HepG2 (cell line): ENCODE data around the gene SLC23A3. TPM values are rescaled to one million over a fixed set of nuclear protein-coding genes. Genes with fewer than 3 reads are reported as not detected.
A peak's percentile ranks its signal among the peaks of the same experiment; 100 is the strongest.

ENCODE experiments used
- BATF2 ChIP-seq: sonication (generic); formaldehyde crosslinking; IDR thresholded peaks from 2 replicates; pipeline ENCODE4 v1.8.0; 2022; ENCODE audit warnings: mild to moderate bottlenecking, missing genetic modification reagents, moderate library complexity
- ELF3 ChIP-seq: IDR thresholded peaks from 2 replicates; pipeline ENCODE4 v1.6.1; 2016; ENCODE audit warnings: missing genetic modification reagents, missing compliant biosample characterization
- GPN1 ChIP-seq: sonication (generic); formaldehyde crosslinking; IDR thresholded peaks from 2 replicates; pipeline ENCODE4 v1.5.1; 2020; ENCODE audit warnings: missing genetic modification reagents, borderline replicate concordance
- HNRNPH1 ChIP-seq: fragments of 200-400 bp; formaldehyde crosslinking; optimal IDR thresholded peaks from 2 replicates; pipeline ENCODE3; 2017; ENCODE audit warnings: mild to moderate bottlenecking, low read depth, low read length
- HOMEZ ChIP-seq: IDR thresholded peaks from 2 replicates; pipeline ENCODE4 v1.6.1; 2016; ENCODE audit warnings: low read depth
- IKZF5 ChIP-seq: IDR thresholded peaks from 2 replicates; pipeline ENCODE4 v1.6.1; 2018; ENCODE audit warnings: missing genetic modification reagents, mild to moderate bottlenecking, missing compliant biosample characterization
- KMT2B ChIP-seq: IDR thresholded peaks from 2 replicates; pipeline ENCODE4 v1.6.1; 2016; ENCODE audit warnings: missing genetic modification reagents, missing compliant biosample characterization
- LCORL ChIP-seq, 2 experiments: fragments of 450-650 bp in 1 of 2; sonication (generic) in 1 of 2; formaldehyde crosslinking in 1 of 2; IDR thresholded peaks; 2 replicates each; pipeline versions ENCODE4 v1.5.0 to v1.6.1; 2017 to 2020; ENCODE audit warnings: antibody characterized with exemption in 1 of 2, missing genetic modification reagents in 1 of 2
- MIXL1 ChIP-seq: IDR thresholded peaks from 2 replicates; pipeline ENCODE4 v1.6.1; 2016
- POLR2A ChIP-seq, 2 experiments: IDR thresholded peaks; 2 replicates each; pipeline ENCODE4 v1.6.1; 2011; ENCODE audit warnings: low read depth in 2 of 2, low read length in 2 of 2, mild to moderate bottlenecking in 1 of 2, moderate library complexity in 1 of 2; ENCODE audit not compliant: insufficient read depth in 1 of 2
- RARA ChIP-seq: IDR thresholded peaks from 2 replicates; pipeline ENCODE4 v1.6.1; 2016; ENCODE audit warnings: missing genetic modification reagents, missing compliant biosample characterization
- RELA ChIP-seq: sonication (generic); formaldehyde crosslinking; IDR thresholded peaks from 2 replicates; pipeline ENCODE4 v1.4.0; 2020; ENCODE audit warnings: missing genetic modification reagents
- RORA ChIP-seq: sonication (generic); formaldehyde crosslinking; IDR thresholded peaks from 2 replicates; pipeline ENCODE4 v1.5.0; 2020; ENCODE audit warnings: mild to moderate bottlenecking, missing genetic modification reagents, moderate library complexity
- SMARCE1 ChIP-seq: fragments of 450-650 bp; IDR thresholded peaks from 2 replicates; pipeline ENCODE4 v1.6.1; 2017; ENCODE audit warnings: borderline replicate concordance
- SOX6 ChIP-seq, 2 experiments: fragments of 450-650 bp in 1 of 2; sonication (generic) in 1 of 2; formaldehyde crosslinking in 1 of 2; IDR thresholded peaks; 2 replicates each; pipeline versions ENCODE4 v1.4.0 to v1.6.1; 2017 to 2020; ENCODE audit warnings: antibody characterized with exemption in 1 of 2, mild to moderate bottlenecking in 1 of 2, missing genetic modification reagents in 1 of 2
- THAP7 ChIP-seq: sonication (generic); formaldehyde crosslinking; IDR thresholded peaks from 2 replicates; pipeline ENCODE4 v1.8.1; 2023; ENCODE audit warnings: mild to moderate bottlenecking, missing genetic modification reagents
- TIGD3 ChIP-seq: sonication (generic); formaldehyde crosslinking; IDR thresholded peaks from 2 replicates; pipeline ENCODE4 v1.5.1; 2020; ENCODE audit warnings: mild to moderate bottlenecking, missing genetic modification reagents, borderline replicate concordance
- ZNF124 ChIP-seq: sonication (generic); formaldehyde crosslinking; IDR thresholded peaks from 2 replicates; pipeline ENCODE4 v1.4.0; 2020; ENCODE audit warnings: missing genetic modification reagents
- ZNF556 ChIP-seq: sonication (generic); formaldehyde crosslinking; IDR thresholded peaks from 2 replicates; pipeline ENCODE4 v1.4.0; 2020; ENCODE audit warnings: mild to moderate bottlenecking, missing genetic modification reagents, borderline replicate concordance
- ZNF619 ChIP-seq: sonication (generic); formaldehyde crosslinking; IDR thresholded peaks from 2 replicates; pipeline ENCODE4 v1.4.0; 2020; ENCODE audit warnings: mild to moderate bottlenecking, missing genetic modification reagents
- ZNF775 ChIP-seq: sonication (generic); formaldehyde crosslinking; IDR thresholded peaks from 2 replicates; pipeline ENCODE4 v1.4.0; 2020; ENCODE audit warnings: missing genetic modification reagents, mild to moderate bottlenecking, moderate library complexity, borderline replicate concordance
- ZSCAN25 ChIP-seq: sonication (generic); formaldehyde crosslinking; IDR thresholded peaks from 2 replicates; pipeline ENCODE4 v1.8.0; 2022; ENCODE audit warnings: mild to moderate bottlenecking, missing genetic modification reagents
- polyA plus RNA-seq, 8 experiments: library from polyadenylated mRNA; depleted of rRNA in 3 of 8; stranded (reverse) in 7 of 8; unstranded in 1 of 8; fragments of >200 nt; fragmentation: Illumina TruSeq in 4 of 8; extraction: Trizol in 4 of 8; gene quantifications; 2 replicates each; pipeline versions ENCODE4 v1.2.1 to v1.2.3, GENCODE V29; 2011 to 2016; ENCODE audit warnings: low read depth in 4 of 8, missing spikeins in 1 of 8, mixed read lengths in 1 of 8; ENCODE audit not compliant: insufficient read depth in 1 of 8
- total RNA-seq, 5 experiments: library from RNA; depleted of rRNA; stranded (reverse); fragments of >200 nt; fragmentation: Illumina TruSeq; extraction: Trizol; gene quantifications; 2 replicates each; pipeline ENCODE4 v1.2.3, GENCODE V29; 2016; ENCODE audit warnings: low read depth in 1 of 5

Gene SLC23A3
- total and polyA plus RNA-seq, 2 of the 13 experiments (the other 11 are each of a cell fraction or from before 2014, with no cell fraction given), result 0.38 to 0.78 TPM

- TF ChIP-seq THAP7 (CRISPR knock-in tag) (no peak), ZSCAN25 (CRISPR knock-in tag) (0 out of 2 replicates have a peak, but pooled peaks have one; percentile 42), KMT2B (CRISPR knock-in tag) (no peak), ZNF775 (CRISPR knock-in tag) (no peak), LCORL (IDR thresholded peaks at IDR 0.05) (no peak), LCORL (CRISPR knock-in tag; IDR thresholded peaks at IDR 0.05) (no peak), HOMEZ (CRISPR knock-in tag) (peak; percentile 40; the same call in 1 of the 2 replicates), SOX6 (IDR thresholded peaks at IDR 0.05) (no peak), SOX6 (CRISPR knock-in tag; IDR thresholded peaks at IDR 0.05) (peak; percentile 83), RORA (no peak), ZNF124 (no peak), HNRNPH1 (no peak), ELF3 (peak; percentile 68), SMARCE1 (no peak), ZNF619 (CRISPR knock-in tag) (no peak), MIXL1 (CRISPR knock-in tag) (peak; percentile 56; the same call in 1 of the 2 replicates), POLR2A (IDR thresholded peaks at IDR 0.05; ENCODE audit: insufficient read depth in 1 of 2, low read depth in 2 of 2, low read length in 2 of 2) (no peak), RELA (CRISPR knock-in tag) (peak; percentile 89; the same call in 1 of the 2 replicates), BATF2 (CRISPR knock-in tag) (no peak), TIGD3 (CRISPR knock-in tag) (no peak), GPN1 (CRISPR knock-in tag) (no peak), RARA (CRISPR knock-in tag) (peak; percentile 83), IKZF5 (CRISPR knock-in tag) (0 out of 2 replicates have a peak, but pooled peaks have one; percentile 21), ZNF556 (CRISPR knock-in tag) (peak; percentile 36; the same call in 1 of the 2 replicates)
Measured at GRCh38 chr2:219126555-219126954, 43.3 kb downstream of the SLC23A3 start (continued).
